22Rv1 (cell line): ENCODE results near the gene NFYC.

Experiments
- ZFX ChIP-seq: fragments of 450-650 bp; IDR thresholded peaks from 2 replicates; pipeline ENCODE4 v1.6.1; 2017; ENCODE audit warnings: antibody characterized with exemption, borderline replicate concordance
- TF ChIP-seq, protein P1 (sequence below): fragments of 450-650 bp; IDR thresholded peaks from 2 replicates; pipeline ENCODE4 v1.5.1; 2017; ENCODE audit warnings: mild to moderate bottlenecking

DNA sequence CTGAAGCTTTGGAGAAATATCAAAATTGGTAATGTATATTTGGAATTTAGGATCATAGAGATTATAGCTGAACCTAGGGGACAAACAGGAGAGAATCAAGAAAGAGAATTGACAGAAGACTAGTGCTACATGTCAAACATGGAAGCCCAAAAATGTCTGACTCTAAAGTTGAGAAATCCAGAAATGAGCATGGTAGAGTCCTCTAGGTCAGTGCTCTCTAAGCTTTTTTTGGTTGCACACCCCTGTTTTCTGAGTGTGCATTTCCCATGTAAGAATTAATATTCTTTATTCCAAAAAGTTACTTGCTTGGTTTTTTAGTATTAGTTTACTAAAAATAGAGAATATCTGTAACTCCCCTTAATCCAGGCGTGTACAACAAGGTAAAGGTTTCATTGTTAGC lies 25.6 kb downstream of the NFYC start:
- TF ChIP-seq, protein P1, sequence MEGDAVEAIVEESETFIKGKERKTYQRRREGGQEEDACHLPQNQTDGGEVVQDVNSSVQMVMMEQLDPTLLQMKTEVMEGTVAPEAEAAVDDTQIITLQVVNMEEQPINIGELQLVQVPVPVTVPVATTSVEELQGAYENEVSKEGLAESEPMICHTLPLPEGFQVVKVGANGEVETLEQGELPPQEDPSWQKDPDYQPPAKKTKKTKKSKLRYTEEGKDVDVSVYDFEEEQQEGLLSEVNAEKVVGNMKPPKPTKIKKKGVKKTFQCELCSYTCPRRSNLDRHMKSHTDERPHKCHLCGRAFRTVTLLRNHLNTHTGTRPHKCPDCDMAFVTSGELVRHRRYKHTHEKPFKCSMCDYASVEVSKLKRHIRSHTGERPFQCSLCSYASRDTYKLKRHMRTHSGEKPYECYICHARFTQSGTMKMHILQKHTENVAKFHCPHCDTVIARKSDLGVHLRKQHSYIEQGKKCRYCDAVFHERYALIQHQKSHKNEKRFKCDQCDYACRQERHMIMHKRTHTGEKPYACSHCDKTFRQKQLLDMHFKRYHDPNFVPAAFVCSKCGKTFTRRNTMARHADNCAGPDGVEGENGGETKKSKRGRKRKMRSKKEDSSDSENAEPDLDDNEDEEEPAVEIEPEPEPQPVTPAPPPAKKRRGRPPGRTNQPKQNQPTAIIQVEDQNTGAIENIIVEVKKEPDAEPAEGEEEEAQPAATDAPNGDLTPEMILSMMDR: no peak
- TF ChIP-seq ZFX: no peak
